ENCODE measurements around the gene C1RL. TPM values are rescaled to one million over a fixed set of nuclear protein-coding genes. Genes with fewer than 3 reads are reported as not detected.

The C1RL gene
- total RNA-seq, 5 donors from 2014 or later (not counting 1 experiment from before 2014, with no cell fraction given): 18.1 to 36.6 (median 30.8) TPM

GRCh38 chr12:7154042-7154441 lies 45.0 kb upstream of the C1RL start:
- no peaks in the 10 kb centered on the region for H3K27me3 Mint-ChIP-seq
- 100% methylated on average over 2 of the region's 6 CpGs for WGBS (ENCODE audit: insufficient coverage)
- H3K4me1 Mint-ChIP-seq: no peaks in the 10 kb centered on the region
- peaks cover 54% of the 10 kb centered on the region for H3K36me3 Mint-ChIP-seq
- H3K36me3 ChIP-seq (ENCODE audit: control insufficient read depth in 2 of 2, extremely low read depth in 1 of 2, insufficient read depth in 1 of 2, low read length in 1 of 2): peaks cover 7 to 82% of the 10 kb centered on the region in 2 donors
- no peak overlapping the region for H3K27ac ChIP-seq (ENCODE audit: low read length)
- no peak for ATAC-seq (replicated peaks in 1 of 4)
- no peaks in the 10 kb centered on the region for H3K9me3 Mint-ChIP-seq
- H3K4me3 ChIP-seq (ENCODE audit: control insufficient read depth in 1 of 2, extremely low read depth in 1 of 2, low read length in 1 of 2): no peak overlapping the region
- POLR2A ChIA-PET: interaction anchor here in 1 of 2 donors (0.6 kb wide), 1 partner anchor 28 kb away, joined by 11 read pairs; no protein-coding TSS in a partner anchor
- no peaks in the 10 kb centered on the region for H3K9me3 ChIP-seq
- DNase-seq: no peak
- no peaks in the 10 kb centered on the region for H3K4me1 ChIP-seq (ENCODE audit: control insufficient read depth in 1 of 2, extremely low read depth in 1 of 2, insufficient read depth in 2 of 2, low read length in 2 of 2)
- H3K27ac Mint-ChIP-seq: no peak overlapping the region
- H3K4me3 Mint-ChIP-seq: no peak overlapping the region
- peaks cover 0 to 2% of the 10 kb centered on the region in 2 experiments for H3K27me3 ChIP-seq (replicated peaks in 1 of 2; ENCODE audit: control insufficient read depth in 2 of 2, extremely low read depth in 1 of 2, insufficient read depth in 2 of 2, low read length in 1 of 2)
- CTCF ChIA-PET: interaction anchor here in 1 of 2 donors (0.6 kb wide), 1 partner anchor 210 kb away, joined by 3 read pairs; the partner anchor contains the start of gene C12orf57

- no peak overlapping the region for H3K27ac ChIP-seq (ENCODE audit: low read length)
- peaks cover 0 to 2% of the 10 kb centered on the region in 2 experiments for H3K27me3 ChIP-seq (replicated peaks in 1 of 2; ENCODE audit: control insufficient read depth in 2 of 2, extremely low read depth in 1 of 2, insufficient read depth in 2 of 2, low read length in 1 of 2)
- Mint-ChIP-seq H3K27ac (no peak overlapping the region), H3K9me3 (no peaks in the 10 kb centered on the region), H3K27me3 (no peaks in the 10 kb centered on the region), H3K4me3 (no peak overlapping the region), H3K4me1 (no peaks in the 10 kb centered on the region), H3K36me3 (peaks cover 64% of the 10 kb centered on the region)
- no peaks in the 10 kb centered on the region for H3K9me3 ChIP-seq
- no CpG with 5 or more reads among the region's 4 CpGs for WGBS (ENCODE audit: insufficient coverage)
- ChIA-PET CTCF (no interaction called here), POLR2A (no interaction called here)
- no peaks in the 10 kb centered on the region for H3K4me1 ChIP-seq (ENCODE audit: control insufficient read depth in 1 of 2, extremely low read depth in 1 of 2, insufficient read depth in 2 of 2, low read length in 2 of 2)
- DNase-seq: no peak
- peaks cover 7 to 89% of the 10 kb centered on the region in 2 donors for H3K36me3 ChIP-seq (ENCODE audit: control insufficient read depth in 2 of 2, extremely low read depth in 1 of 2, insufficient read depth in 1 of 2, low read length in 1 of 2)
- no peak overlapping the region for H3K4me3 ChIP-seq (ENCODE audit: control insufficient read depth in 1 of 2, extremely low read depth in 1 of 2, low read length in 1 of 2)
- ATAC-seq (replicated peaks in 1 of 4): no peak
Observed at GRCh38 chr12:7152818-7153217, 43.8 kb upstream of the C1RL start.

GRCh38 chr12:7151532-7151931 lies 42.5 kb upstream of the C1RL start:
- no peak overlapping the region for H3K4me3 ChIP-seq (ENCODE audit: control insufficient read depth in 1 of 2, extremely low read depth in 1 of 2, low read length in 1 of 2)
- no peak for DNase-seq
- ChIA-PET CTCF (interaction anchor here in 1 of 2 donors (0.6 kb wide), 1 partner anchor 10 kb away, joined by 3 read pairs; no protein-coding TSS in a partner anchor), POLR2A (no interaction called here)
- no peak for ATAC-seq (replicated peaks in 1 of 4)
- Mint-ChIP-seq H3K9me3 (no peaks in the 10 kb centered on the region), H3K27me3 (no peaks in the 10 kb centered on the region), H3K27ac (no peak overlapping the region), H3K4me3 (no peak overlapping the region), H3K36me3 (peaks cover 57% of the 10 kb centered on the region), H3K4me1 (no peaks in the 10 kb centered on the region)
- 92% methylated on average over 5 of the region's 6 CpGs for WGBS (ENCODE audit: insufficient coverage)
- no peaks in the 10 kb centered on the region for H3K4me1 ChIP-seq (ENCODE audit: control insufficient read depth in 1 of 2, extremely low read depth in 1 of 2, insufficient read depth in 2 of 2, low read length in 2 of 2)
- peaks cover 7 to 81% of the 10 kb centered on the region in 2 donors for H3K36me3 ChIP-seq (ENCODE audit: control insufficient read depth in 2 of 2, extremely low read depth in 1 of 2, insufficient read depth in 1 of 2, low read length in 1 of 2)
- peaks cover 0 to 2% of the 10 kb centered on the region in 2 experiments for H3K27me3 ChIP-seq (replicated peaks in 1 of 2; ENCODE audit: control insufficient read depth in 2 of 2, extremely low read depth in 1 of 2, insufficient read depth in 2 of 2, low read length in 1 of 2)
- H3K27ac ChIP-seq (ENCODE audit: low read length): no peak overlapping the region
- H3K9me3 ChIP-seq: no peaks in the 10 kb centered on the region

GRCh38 chr12:7150841-7151240 lies 41.8 kb upstream of the C1RL start:
- Mint-ChIP-seq H3K9me3 (no peaks in the 10 kb centered on the region), H3K36me3 (peaks cover 54% of the 10 kb centered on the region), H3K27ac (no peak overlapping the region), H3K27me3 (no peaks in the 10 kb centered on the region), H3K4me1 (no peaks in the 10 kb centered on the region), H3K4me3 (no peak overlapping the region)
- 85% methylated on average over 2 of the region's 6 CpGs for WGBS (ENCODE audit: insufficient coverage)
- Histone ChIP-seq H3K27ac (ENCODE audit: low read length) (no peak overlapping the region), H3K4me1 (ENCODE audit: control insufficient read depth in 1 of 2, extremely low read depth in 1 of 2, insufficient read depth in 2 of 2, low read length in 2 of 2) (no peaks in the 10 kb centered on the region), H3K9me3 (no peaks in the 10 kb centered on the region), H3K36me3 (ENCODE audit: control insufficient read depth in 2 of 2, extremely low read depth in 1 of 2, insufficient read depth in 1 of 2, low read length in 1 of 2) (peaks cover 10 to 83% of the 10 kb centered on the region in 2 donors), H3K4me3 (ENCODE audit: control insufficient read depth in 1 of 2, extremely low read depth in 1 of 2, low read length in 1 of 2) (no peak overlapping the region), H3K27me3 (replicated peaks in 1 of 2; ENCODE audit: control insufficient read depth in 2 of 2, extremely low read depth in 1 of 2, insufficient read depth in 2 of 2, low read length in 1 of 2) (peaks cover 0 to 2% of the 10 kb centered on the region in 2 experiments)
- no peak for ATAC-seq (replicated peaks in 1 of 4)
- DNase-seq: no peak
- ChIA-PET POLR2A (no interaction called here), CTCF (interaction anchor here in 1 of 2 donors (0.6 kb wide), 1 partner anchor 9 kb away, joined by 3 read pairs; no protein-coding TSS in a partner anchor)

- ChIA-PET POLR2A (no interaction called here), CTCF (no interaction called here)
- ATAC-seq (replicated peaks in 1 of 4) (no peak), DNase-seq (no peak)
- no peaks in the 10 kb centered on the region for H3K9me3 Mint-ChIP-seq
- peaks cover 10 to 84% of the 10 kb centered on the region in 2 donors for H3K36me3 ChIP-seq (ENCODE audit: control insufficient read depth in 2 of 2, extremely low read depth in 1 of 2, insufficient read depth in 1 of 2, low read length in 1 of 2)
- H3K4me1 ChIP-seq (ENCODE audit: control insufficient read depth in 1 of 2, extremely low read depth in 1 of 2, insufficient read depth in 2 of 2, low read length in 2 of 2): no peaks in the 10 kb centered on the region
- no peak overlapping the region for H3K4me3 ChIP-seq (ENCODE audit: control insufficient read depth in 1 of 2, extremely low read depth in 1 of 2, low read length in 1 of 2)
- H3K9me3 ChIP-seq: no peaks in the 10 kb centered on the region
- H3K4me1 Mint-ChIP-seq: no peaks in the 10 kb centered on the region
- peaks cover 0 to 2% of the 10 kb centered on the region in 2 experiments for H3K27me3 ChIP-seq (replicated peaks in 1 of 2; ENCODE audit: control insufficient read depth in 2 of 2, extremely low read depth in 1 of 2, insufficient read depth in 2 of 2, low read length in 1 of 2)
- no peaks in the 10 kb centered on the region for H3K27me3 Mint-ChIP-seq
- no peak overlapping the region for H3K27ac ChIP-seq (ENCODE audit: low read length)
- WGBS (ENCODE audit: insufficient coverage): 100% methylated on average over 4 of the region's 12 CpGs
- peaks cover 54% of the 10 kb centered on the region for H3K36me3 Mint-ChIP-seq
- no peak overlapping the region for H3K27ac Mint-ChIP-seq
- no peak overlapping the region for H3K4me3 Mint-ChIP-seq
Observed at GRCh38 chr12:7150356-7150755, 41.3 kb upstream of the C1RL start.

- H3K36me3 ChIP-seq (ENCODE audit: control insufficient read depth in 2 of 2, extremely low read depth in 1 of 2, insufficient read depth in 1 of 2, low read length in 1 of 2): peaks cover 9 to 75% of the 10 kb centered on the region in 2 donors
- ChIA-PET CTCF (interaction anchor here in 1 of 2 donors (0.7 to 0.8 kb wide), 2 partner anchors 186 to 216 kb away, joined by 3 to 4 read pairs; no protein-coding TSS in a partner anchor), POLR2A (no interaction called here)
- no peaks in the 10 kb centered on the region for H3K27me3 ChIP-seq (replicated peaks in 1 of 2; ENCODE audit: control insufficient read depth in 2 of 2, extremely low read depth in 1 of 2, insufficient read depth in 2 of 2, low read length in 1 of 2)
- DNase-seq: no peak
- H3K9me3 Mint-ChIP-seq: no peaks in the 10 kb centered on the region
- H3K4me3 Mint-ChIP-seq: no peak overlapping the region
- no peak overlapping the region for H3K27ac ChIP-seq (ENCODE audit: low read length)
- H3K9me3 ChIP-seq: no peaks in the 10 kb centered on the region
- H3K27me3 Mint-ChIP-seq: no peaks in the 10 kb centered on the region
- ATAC-seq (replicated peaks in 1 of 4): no peak
- WGBS (ENCODE audit: insufficient coverage): 100% methylated on average over 4 of the region's 7 CpGs
- H3K36me3 Mint-ChIP-seq: peaks cover 52% of the 10 kb centered on the region
- no peak overlapping the region for H3K27ac Mint-ChIP-seq
- no peak overlapping the region for H3K4me3 ChIP-seq (ENCODE audit: control insufficient read depth in 1 of 2, extremely low read depth in 1 of 2, low read length in 1 of 2)
- H3K4me1 ChIP-seq (ENCODE audit: control insufficient read depth in 1 of 2, extremely low read depth in 1 of 2, insufficient read depth in 2 of 2, low read length in 2 of 2): no peaks in the 10 kb centered on the region
- peaks cover 0 to 10% (median 1%) of the 10 kb centered on the region in 3 donors for H3K4me1 Mint-ChIP-seq
Observed at GRCh38 chr12:7146906-7147305, 37.9 kb upstream of the C1RL start.
